Forelimb muscle (tissue), 1 donor: ENCODE results near the gene ARMC7. TPM values are rescaled to one million over a fixed set of nuclear protein-coding genes. Genes with fewer than 3 reads are reported as not detected.

ENCODE experiments used
- DNase-seq: peaks from one replicate; pipeline ENCODE4 v3.0.0-alpha.2; 2013; ENCODE audit warnings: low read depth
- polyA plus RNA-seq: library from polyadenylated mRNA; unstranded; fragments of 120-200 nt; gene quantifications from one replicate; pipeline ENCODE4 v1.2.1, GENCODE V29; 2013; ENCODE audit not compliant: insufficient read length

The ARMC7 gene
- polyA plus RNA-seq, 1 donor = 6.5 TPM

DNA sequence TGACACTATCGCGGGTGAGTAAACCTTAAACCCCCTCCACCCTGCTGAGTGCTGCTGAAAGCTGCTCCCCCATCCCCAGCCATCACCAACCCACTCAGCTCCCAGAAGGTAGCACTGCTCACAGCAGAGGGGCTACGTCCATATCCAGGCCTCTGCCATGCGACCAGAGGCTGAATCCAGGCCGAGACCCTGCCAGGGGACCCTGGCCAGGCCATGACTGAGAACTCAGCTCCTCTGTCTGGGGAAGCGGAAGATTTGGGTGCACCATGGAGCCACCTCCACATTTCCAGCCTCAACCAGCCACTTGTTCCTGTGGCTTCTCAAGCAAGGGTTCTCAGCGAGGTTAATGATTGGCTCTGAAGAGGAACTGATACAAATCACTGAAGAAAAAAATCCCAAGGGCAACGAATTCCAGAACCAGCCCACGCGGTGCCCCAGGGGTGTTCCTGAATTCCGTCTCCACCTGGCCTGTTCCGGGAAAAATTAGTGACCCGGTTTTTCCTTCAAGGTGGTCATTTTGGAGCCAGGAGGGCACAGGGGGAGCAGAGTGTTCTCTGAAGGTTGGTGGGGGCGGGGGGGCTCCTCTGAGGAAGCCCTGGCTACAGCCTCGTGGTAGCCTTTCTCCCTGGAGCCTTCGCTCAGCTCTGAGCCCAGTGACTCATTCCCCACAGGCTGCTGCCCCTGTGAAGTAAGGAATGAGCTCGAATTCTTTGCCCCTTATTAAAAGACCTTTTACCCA is 31.3 kb upstream of the ARMC7 start:
- DNase-seq = no peak

DNA sequence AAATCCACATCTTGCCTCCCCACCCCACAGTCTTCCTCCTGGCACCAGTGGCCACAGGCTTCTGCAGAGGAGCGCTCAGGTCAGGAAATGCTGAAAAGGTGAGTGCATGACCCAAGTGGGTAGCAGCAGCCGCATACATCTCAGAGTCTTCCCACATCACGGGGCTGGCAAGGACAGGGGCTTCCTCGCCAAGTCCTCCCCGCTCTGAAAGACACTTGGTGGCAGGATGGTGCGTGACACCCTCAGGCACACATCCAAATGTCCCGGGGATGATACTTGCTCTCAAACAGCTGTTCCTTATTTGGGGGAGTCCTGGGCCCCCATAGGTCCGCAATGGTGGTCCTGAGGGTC is 30.8 kb upstream of the ARMC7 start:
- no peak for DNase-seq

DNA sequence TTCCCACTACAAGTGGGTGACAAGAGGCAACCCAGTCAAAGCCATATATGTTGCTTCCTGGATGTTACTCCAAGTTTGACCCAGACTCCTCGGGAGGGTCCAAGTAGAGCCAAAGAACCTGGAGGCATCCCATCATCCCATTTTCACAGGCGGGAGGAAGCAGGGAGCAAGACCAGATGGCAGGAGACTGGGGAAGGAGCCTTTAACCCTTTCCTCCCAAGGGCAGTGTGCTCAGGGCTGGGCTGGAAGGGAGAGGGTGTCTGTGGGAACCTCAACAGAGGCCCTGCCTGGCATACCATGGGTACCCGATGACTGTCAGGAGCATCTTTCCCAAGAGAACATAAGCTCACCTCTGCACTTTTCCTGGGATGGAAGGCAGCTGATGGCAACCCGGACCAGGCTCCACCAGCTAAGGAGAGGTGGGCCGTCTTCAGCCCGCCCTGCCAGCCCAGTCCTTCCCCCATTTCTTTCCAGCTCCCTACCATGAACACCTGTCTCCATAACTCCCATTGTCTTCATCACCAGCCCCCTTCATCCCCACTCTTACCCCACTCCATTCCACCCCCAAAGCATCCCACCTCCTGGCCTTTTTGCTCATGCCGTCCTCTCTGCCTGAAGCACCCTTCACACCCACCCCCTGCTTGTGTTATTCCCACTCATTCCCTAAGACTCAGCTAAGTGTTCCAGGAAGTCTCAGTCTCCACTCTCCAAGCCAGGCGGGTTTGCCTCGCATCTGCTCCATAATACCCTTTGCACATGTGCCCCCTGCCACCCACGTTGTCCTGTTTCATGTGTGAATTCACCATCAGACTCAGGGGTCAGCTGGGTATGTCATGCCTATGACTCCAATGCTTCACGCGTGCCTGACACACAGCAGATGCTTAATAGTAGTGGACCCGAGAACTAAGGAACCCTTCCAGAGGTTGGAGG is 27.9 kb upstream of the ARMC7 start:
- DNase-seq = no peak

DNA sequence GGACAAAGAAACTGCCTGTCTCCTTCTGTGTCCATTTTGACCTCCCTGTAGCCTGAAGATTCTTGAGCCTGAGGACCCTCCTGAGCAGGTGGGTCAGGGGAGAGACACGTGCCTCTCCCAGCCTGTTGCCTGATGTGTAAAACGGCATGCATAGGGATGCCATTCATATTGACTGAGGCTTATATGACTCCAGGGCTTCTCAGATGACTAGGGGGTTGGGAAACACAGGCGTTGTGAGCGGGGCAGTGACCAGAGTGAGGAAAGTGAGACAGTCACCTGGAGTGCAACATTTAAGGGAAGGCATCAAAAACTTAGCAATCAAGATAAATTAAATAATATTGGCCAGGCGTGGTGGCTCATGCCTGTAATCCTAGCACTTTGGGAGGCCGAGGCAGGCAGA is 27.1 kb upstream of the ARMC7 start:
- no peak for DNase-seq

DNA sequence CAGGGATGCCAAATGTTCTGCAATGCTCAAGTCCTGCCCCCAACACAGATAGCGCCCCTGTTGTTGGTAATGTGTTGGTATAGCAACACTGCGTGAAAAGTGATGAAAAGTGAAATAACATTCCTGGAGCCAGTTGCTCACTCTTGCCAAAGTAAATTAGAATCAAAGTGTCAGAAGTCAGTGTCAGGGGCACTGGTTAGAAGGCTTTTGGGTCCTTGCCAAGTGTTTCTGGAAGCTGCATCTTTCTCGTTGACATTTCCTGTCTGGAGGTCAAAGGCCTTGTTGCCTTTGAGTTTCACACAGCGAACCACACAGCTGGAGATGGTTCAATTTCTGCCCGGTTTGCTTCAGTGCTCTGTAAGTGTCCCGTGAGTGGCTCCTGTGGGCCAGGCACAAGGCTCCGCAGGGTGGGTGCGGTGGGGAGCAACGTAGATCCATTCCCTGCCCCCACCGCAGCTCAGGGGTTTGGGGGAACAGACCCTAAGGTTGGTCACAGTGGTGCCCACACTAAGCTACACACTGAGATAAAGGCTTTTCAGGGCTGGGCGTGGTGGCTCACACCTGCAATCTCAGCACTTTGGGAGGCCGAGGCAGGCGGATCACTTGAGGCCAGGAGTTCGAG is 25.6 kb upstream of the ARMC7 start:
- no peak for DNase-seq

DNA sequence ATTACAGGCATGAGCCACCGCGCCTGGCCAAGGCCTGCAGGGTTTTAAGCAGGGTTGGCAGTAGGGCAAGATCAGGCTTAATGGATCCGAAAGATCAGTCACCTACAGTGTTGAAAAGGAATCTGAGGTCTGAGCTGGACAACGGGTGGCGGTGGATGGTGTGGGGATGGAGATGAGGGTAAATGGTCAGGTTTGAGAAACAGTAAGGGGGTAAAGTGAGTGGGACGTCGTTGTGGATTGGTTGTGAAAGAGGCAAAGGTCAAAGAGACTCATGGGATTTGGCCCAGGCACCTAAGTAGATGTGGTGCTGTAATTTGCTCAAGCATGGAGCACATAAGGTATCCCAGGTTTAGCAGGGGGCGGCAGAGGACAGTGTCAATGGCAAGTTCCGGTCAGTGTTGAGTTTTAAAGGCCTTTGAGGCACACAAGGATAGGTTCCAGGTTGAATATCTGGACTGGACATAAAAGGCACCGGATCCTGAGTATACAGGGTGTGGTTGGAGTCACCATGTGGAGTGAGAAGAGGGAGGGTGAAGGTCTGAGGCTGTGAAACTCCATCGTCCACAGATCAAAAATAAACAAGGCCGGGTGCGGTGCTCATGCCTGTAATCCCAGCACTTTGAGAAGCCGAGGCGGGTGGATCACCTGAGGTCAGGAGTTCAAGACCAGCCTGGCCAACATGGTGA is 23.1 kb upstream of the ARMC7 start:
- DNase-seq = no peak

DNA sequence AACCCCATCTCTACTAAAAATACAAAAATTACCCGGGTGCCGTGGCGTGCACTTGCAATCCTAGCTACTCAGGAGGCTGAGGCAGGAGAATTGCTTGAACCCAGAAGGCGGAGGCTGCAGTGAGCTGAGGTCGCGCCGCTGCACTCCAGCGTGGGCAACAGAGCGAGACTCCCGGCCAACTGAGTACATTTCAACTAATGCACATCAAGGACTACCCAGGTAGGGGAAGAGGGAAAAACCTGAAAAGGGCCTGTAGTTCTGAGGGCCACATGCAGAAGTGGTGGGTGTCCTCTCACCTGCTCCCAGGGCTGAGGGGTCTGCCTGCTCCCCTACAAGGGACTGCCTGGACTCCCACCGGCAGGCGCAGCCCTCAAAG is 22.6 kb upstream of the ARMC7 start:
- DNase-seq = no peak

DNA sequence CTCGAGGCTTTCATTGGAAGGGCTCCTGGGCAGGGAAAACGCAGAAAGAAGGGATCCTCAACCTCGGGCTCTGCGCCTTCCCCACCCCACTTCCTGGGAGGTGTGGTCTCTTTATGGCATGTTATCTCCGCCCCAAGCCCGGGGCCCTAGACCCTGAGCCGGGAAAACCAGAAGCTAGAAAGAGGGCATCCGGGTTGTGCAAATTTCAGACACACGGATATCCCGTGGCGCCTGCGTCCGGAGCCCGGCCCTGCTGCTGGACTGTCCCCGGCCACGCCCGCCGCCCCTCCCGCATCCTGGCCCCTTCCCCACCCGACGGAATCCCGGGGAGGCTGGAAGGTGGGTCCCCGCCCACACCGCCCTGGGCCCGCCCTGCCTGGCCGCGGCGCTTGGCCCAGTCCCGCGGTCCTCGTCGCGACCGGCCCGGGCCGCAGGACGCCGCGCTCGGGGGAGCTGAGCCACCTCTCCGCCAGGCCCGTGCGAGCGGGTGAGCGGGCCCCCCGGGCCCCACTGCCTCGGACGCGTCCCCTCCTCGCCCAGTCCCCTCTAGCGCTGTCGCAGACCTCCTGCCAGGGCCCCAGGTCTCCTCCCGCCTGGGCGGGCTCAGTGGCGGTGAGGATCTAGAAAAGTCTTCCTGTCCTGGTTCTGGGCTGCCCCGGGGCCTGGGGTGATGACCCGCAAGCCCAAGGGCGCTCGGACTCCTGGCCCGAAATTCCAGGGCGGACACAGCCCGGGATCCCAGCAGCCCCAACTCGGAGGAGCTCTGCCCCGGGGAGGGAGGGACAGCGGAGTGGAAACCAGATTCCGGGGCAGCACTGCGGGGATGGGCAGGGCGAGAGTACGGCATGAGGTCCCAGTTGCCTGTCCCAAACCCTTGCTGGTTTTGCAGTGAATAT is 22.0 kb upstream of the ARMC7 start, which contains the start of gene SLC16A5:
Gene SLC16A5 (plus strand): TSS at position 397 of the 896 bp plus-strand sequence. CDS start 5,683 bp downstream, outside the sequence.
- DNase-seq = peak; percentile 26

DNA sequence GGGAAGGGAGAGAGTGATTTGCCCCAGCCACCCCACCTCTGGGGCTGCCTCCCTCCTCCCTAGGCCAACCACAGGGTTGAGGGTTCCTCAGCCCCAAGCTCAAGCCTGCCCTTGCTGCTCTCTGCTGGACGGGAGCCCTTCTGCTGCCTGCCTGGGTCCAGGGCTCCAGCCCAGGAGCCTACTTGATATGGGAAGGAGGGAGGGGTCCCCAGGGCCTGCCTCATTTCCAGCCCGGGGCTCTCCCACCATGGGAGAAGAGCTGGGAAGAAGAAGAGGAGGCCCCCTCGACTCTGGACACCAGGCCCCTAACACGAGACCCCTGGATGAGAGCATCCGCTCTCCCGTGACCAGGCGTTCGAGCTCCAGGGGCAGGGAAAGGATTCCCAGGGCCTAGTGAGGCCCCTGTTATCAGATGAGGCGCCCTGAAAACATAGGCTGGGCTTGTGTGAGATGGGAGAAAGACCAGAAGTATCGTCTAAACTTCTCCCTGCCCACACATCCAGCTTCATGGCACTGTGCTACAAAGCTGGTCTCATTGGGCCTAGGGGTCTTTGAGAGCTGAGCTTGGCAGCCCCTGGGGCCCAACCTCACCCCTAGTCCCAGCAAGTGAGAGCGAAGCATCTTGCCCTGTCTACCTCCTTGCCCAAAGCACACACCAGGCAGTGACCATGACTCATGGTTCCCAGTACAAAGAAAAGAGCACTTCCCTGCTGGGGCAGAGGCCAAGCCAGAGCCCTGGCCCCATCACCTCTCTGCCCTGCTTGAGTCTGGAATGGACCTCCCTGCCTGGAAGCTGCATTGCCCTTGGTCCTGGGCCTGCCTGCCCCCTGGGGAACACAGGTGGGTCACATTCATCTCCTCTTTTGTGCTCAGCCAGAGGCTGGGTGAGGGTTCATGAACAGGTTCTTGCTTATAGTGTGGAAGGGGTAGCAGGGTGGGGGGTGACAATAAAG is 21.0 kb upstream of the ARMC7 start:
- DNase-seq = no peak

DNA sequence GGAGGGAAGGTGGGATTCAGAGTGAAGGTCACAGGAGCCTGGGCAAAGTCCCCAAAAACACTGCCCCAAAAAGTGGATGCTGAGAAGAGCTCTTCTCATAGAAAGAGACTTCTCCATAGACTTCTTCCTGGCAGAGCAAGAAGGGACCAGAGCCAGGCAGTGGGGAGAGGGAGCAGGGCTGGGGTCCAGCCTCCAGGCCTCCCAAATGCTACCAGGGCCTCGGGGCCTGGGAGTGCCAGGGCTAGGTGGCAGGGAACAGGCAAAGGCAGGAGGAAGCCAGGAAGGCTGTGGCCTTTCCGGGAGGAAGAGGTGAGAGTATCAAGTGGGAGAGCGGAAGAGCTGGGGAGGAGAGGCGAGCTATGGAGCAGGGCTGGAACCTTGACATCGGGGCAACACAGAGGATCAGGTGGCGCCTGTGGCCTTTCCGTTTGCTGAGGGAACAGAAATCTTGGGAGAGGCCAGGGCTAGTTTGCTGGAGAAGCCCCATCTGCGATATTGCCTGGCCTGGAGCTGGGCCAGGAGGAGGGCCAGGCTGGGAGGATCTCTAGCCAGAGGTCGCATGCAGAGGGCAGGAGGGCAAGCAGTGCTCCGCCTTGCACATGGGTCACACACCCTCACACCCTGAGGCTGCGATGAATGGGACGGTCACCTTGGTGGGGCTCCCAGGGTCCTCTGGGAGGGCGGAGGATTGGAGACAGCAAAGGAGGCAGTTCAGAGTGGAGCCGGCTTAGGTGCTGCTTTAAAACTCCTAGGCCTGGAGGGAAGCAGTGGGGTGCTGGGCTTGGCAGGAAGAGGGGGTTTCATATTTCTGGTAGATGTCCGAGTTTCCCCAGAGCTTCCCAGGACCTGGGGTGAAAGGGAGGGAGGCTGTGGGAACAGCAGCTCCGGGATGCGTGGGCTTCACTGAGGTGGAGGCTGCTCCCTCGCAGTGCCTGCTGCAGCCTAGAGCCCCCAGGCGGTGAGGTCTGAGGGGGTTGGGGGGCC is 18.6 kb upstream of the ARMC7 start:
- DNase-seq = no peak

DNA sequence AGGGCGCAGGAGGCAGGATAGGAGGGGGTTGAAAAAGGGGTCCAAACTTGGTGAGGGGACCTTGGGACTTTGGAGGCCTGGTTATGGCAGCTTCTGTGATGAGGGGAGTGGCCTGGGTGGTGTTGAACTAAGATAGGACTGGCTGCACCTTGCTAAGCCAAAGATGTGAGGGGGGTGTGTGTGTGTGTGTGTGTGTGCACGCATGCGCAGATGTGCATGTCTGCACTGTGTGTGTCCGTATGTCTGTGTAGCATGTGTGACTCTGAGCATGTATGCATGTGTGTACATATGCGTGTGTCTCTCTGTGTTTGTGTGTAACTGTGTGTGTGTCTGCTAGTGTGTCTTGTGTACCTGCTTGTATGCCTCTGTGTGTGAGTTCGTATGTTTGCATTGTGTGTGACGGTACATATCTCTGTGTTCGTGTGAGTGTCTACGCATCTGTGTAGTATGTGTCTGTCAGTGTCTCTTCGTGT is 17.9 kb upstream of the ARMC7 start:
- DNase-seq = no peak

DNA sequence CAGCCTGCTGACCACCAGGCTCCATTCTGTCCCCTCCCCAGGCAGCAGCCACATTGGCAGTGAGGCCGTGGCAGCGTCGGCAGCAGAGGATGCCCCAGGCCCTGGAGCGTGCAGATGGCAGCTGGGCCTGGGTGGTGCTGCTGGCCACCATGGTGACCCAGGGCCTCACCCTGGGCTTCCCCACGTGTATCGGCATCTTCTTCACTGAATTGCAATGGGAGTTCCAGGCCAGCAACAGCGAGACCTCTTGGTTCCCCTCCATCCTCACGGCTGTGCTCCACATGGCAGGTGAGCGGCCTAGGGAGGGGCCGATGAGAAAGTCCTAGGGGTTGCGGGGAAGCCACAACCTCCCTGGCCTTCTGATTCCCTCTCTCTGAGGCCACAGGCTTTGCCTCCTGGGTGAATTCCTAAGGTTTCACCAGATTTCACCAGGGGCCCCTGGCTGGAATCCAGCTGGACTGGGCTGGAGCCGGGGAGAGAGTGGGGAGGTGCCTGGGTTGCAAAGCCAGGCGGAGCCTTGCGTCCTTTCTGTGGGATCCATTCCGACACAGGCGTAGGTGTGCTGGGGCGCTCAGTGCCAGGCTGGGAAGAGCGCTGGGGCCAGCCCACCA is 16.1 kb upstream of the ARMC7 start:
- DNase-seq = no peak

DNA sequence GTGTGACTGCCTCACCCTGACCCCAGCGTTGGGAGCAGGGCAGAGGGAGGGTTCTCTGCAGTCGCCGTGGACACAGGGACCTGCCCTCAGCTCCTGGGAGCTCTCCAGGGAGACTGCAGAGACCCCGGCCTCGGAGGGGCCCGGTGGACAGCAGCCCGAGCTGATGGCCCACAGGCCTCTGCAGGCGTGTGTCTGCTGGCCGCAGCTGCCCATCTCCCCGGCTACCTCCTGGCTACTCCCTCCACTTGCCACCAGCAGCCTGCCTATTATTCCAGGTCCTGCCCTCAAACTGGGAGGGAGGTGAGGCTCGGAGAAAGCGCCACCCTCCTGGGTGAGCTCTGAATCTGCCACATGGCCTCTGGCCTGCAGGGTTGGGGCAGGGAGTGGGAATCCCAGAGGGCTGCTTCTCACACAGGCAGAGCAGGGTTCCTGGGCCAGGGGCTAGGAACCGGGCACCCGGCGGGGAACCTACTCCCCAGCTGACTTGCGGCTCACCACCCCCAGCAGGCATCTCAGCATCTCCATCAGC is 14.8 kb upstream of the ARMC7 start:
- DNase-seq = no peak

DNA sequence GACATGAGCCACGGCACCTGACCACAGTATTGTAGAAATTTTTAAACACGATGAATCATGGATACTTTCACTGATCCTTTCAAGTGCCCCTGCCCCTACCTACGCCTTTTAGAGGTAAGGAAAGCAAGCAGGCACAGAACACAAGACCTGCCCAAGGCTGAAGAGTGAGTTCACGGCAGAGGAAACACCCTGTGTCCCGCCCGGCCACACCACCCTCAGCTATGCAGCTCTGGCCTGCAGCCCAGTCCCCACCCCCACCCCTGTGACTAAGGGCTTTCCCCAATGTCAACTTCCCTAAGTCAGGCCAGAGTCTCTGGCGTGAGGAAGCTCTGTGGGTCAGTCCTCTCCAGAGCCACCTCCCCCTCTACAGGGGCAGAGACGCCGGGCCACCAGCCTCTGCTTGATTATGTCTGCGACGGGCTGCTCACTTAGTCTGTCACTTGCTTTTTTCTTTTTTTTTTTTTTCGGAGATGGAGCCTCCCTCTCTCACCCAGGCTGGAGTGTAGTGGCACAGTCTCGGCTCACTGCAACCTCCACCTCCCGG is 13.6 kb upstream of the ARMC7 start:
- DNase-seq = no peak

DNA sequence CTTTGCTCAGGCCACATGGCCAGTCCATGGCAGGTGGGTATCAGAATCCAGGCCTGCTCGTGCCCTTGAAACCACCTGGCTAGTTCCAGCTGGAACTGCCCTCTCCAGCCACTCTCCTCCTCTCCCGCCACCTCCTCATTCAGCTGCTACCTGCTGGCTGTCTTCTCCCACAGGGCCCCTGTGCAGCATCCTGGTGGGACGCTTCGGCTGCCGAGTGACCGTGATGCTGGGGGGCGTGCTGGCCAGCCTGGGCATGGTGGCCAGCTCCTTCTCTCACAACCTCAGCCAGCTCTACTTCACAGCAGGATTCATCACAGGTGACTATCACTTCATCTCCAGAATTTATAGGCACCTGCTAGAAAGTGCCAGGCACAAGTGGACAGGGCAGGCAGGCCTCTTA is 11.9 kb upstream of the ARMC7 start:
- no peak for DNase-seq

DNA sequence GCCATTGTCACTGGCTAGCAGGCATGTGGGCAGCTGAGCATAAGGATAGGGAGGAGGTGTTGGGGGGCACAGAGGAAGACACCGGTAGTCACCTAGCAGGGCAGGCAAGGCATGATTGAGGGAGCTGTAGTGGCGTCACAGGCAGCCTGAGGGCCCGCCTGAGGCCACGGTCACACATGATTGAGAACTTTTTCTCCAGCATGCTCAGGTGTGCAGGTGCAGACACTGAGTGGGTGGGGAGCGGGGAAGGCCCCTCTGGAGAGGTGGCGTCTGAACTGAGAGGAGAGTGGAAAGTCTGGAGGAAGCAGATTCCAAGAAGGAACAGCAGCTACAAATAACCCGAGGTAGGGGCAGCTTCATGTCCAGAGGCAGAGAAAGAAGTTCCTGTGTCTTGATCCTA is 10.9 kb upstream of the ARMC7 start:
- no peak for DNase-seq

DNA sequence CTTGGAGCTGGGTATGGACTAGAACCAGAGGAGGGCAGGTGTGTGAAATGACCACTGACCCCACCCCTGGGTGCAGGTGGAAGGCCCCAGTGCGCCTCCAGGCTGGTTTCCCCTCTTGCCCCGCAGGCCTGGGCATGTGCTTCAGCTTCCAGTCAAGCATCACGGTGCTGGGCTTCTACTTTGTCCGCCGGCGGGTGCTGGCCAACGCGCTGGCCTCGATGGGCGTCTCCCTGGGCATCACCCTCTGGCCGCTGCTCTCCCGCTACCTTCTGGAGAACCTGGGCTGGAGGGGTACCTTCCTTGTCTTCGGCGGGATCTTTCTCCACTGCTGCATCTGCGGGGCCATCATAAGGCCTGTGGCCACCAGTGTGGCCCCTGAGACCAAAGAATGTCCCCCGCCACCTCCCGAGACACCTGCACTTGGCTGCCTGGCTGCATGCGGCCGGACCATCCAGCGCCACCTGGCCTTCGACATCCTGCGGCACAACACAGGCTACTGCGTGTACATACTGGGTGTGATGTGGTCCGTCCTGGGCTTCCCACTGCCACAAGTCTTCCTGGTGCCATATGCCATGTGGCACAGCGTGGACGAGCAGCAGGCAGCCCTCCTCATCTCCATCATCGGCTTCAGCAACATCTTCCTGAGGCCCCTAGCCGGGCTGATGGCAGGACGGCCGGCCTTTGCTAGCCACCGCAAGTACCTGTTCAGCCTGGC is 9.7 kb upstream of the ARMC7 start:
- no peak for DNase-seq
